H1 (cell line): Measurements from ENCODE around the gene LIX1L. TPM values are rescaled to one million over a fixed set of nuclear protein-coding genes. Genes with fewer than 3 reads are reported as not detected.

Experiments used
- CTCF ChIA-PET: fragments of 300-600 bp; sonication (Branson Sonifier 250); formaldehyde crosslinking; loops from one replicate; lab custom pipeline; 2021; ENCODE audit not compliant: partially characterized antibody; lab: Charles Lee
- POLR2A ChIA-PET: fragments of 300-600 bp; sonication (Branson Sonifier 250); formaldehyde crosslinking; loops from one replicate; lab custom pipeline; 2021; ENCODE audit warnings: inconsistent platforms; ENCODE audit not compliant: partially characterized antibody; lab: Charles Lee
- DNase-seq, 2 experiments: peaks; one replicate each; pipeline versions ENCODE4 v3.0.0 to v3.0.0-alpha.2; 2010 to 2022; ENCODE audit warnings: low spot score in 2 of 2, low read depth in 1 of 2, mixed read lengths in 1 of 2
- FAIRE-seq: peaks from 2 replicates; lab custom pipeline; 2011; peaks lifted over from hg19 to GRCh38; lab: Jason Lieb, UNC
- H2AFZ ChIP-seq: 2 replicates; pipeline ENCODE4 v1.8.1; 2012; ENCODE audit warnings: low read length, inconsistent platforms
- H2AK5ac ChIP-seq: 2 replicates; pipeline ENCODE4 v1.6.1; 2013; ENCODE audit warnings: low read depth, low read length
- H2BK120ac ChIP-seq: replicated peaks from 2 replicates; pipeline ENCODE3; 2013; ENCODE audit warnings: low read depth, low read length, inconsistent platforms
- H2BK12ac ChIP-seq: 2 replicates; pipeline ENCODE4 v1.6.1; 2013; ENCODE audit warnings: low read depth, low read length
- H2BK15ac ChIP-seq: 2 replicates; pipeline ENCODE4 v1.6.1; 2013; ENCODE audit warnings: low read length
- H2BK20ac ChIP-seq: 2 replicates; pipeline ENCODE4 v1.6.1; 2013; ENCODE audit warnings: low read length
- H2BK5ac ChIP-seq: 2 replicates; pipeline ENCODE4 v1.6.1; 2013; ENCODE audit warnings: low read depth, low read length
- H3K14ac ChIP-seq: 2 replicates; pipeline ENCODE4 v1.6.1; 2013; ENCODE audit warnings: inconsistent platforms; ENCODE audit not compliant: insufficient read length
- H3K18ac ChIP-seq: 2 replicates; pipeline ENCODE4 v1.6.1; 2013; ENCODE audit warnings: low read length; ENCODE audit errors: extremely low read depth
- H3K23ac ChIP-seq: 2 replicates; pipeline ENCODE4 v1.6.1; 2013; ENCODE audit warnings: inconsistent platforms; ENCODE audit not compliant: insufficient read length
- H3K23me2 ChIP-seq: 2 replicates; pipeline ENCODE4 v1.6.1; 2013; ENCODE audit warnings: low read depth, low read length
- H3K27ac ChIP-seq: 2 replicates; pipeline ENCODE4 v1.6.1; 2011; ENCODE audit warnings: low read depth, low read length, inconsistent platforms
- H3K27me3 ChIP-seq, 4 experiments: replicated peaks in 1 of 4; 1 replicate in 1 of 4; 2 replicates in 3 of 4; pipeline versions ENCODE4 v1.6.1 to v1.8.1; 2011 to 2013; ENCODE audit warnings: low read length in 3 of 4, mild to moderate bottlenecking in 3 of 4, inconsistent platforms in 2 of 4, mixed read lengths in 2 of 4, moderate library complexity in 1 of 4; ENCODE audit not compliant: control insufficient read depth in 3 of 4, insufficient read depth in 3 of 4; ENCODE audit errors: extremely low read depth in 1 of 4
- H3K36me3 ChIP-seq, 4 experiments: 2 replicates each; pipeline versions ENCODE4 v1.6.1 to v1.8.1; 2011 to 2013; ENCODE audit warnings: mild to moderate bottlenecking in 4 of 4, low read length in 3 of 4, moderate library complexity in 2 of 4, control low read depth in 1 of 4, inconsistent platforms in 1 of 4; ENCODE audit not compliant: insufficient read depth in 4 of 4, control insufficient read depth in 2 of 4
- H3K4ac ChIP-seq: replicated peaks from 2 replicates; pipeline ENCODE3; 2013; ENCODE audit warnings: low read length, low read depth, mixed read lengths, inconsistent platforms; ENCODE audit not compliant: insufficient read length
- H3K4me1 ChIP-seq, 4 experiments: replicated peaks in 1 of 4; 1 replicate in 1 of 4; 2 replicates in 3 of 4; pipeline versions ENCODE4 v1.6.1 to v1.8.1; 2011 to 2013; ENCODE audit warnings: low read length in 3 of 4, inconsistent platforms in 2 of 4, mixed read lengths in 1 of 4; ENCODE audit not compliant: insufficient read depth in 4 of 4, control insufficient read depth in 3 of 4
- H3K4me2 ChIP-seq, 2 experiments: 2 replicates each; pipeline versions ENCODE4 v1.6.1 to v1.8.1; 2011 to 2013; ENCODE audit warnings: low read depth in 2 of 2, low read length in 2 of 2, control low read depth in 1 of 2, inconsistent platforms in 1 of 2, mild to moderate bottlenecking in 1 of 2; ENCODE audit not compliant: insufficient read depth in 1 of 2
- H3K4me3 ChIP-seq, 4 experiments: fragments of 200-600, 300-600 bp in 1 of 4; sonication (generic), shearing (Covaris generic), sonication (Bioruptor Twin) in 1 of 4; 2 replicates each; pipeline versions ENCODE4 v1.5.1 to v1.8.1; 2011 to 2016; ENCODE audit warnings: low read length in 4 of 4, low read depth in 3 of 4, control low read depth in 2 of 4, inconsistent platforms in 2 of 4, mild to moderate bottlenecking in 2 of 4, mixed read lengths in 1 of 4, moderate library complexity in 1 of 4; ENCODE audit not compliant: insufficient read depth in 2 of 4; ENCODE audit errors: extremely low read depth in 1 of 4
- H3K56ac ChIP-seq: replicated peaks from 2 replicates; pipeline ENCODE3; 2013; ENCODE audit warnings: low read depth, mild to moderate bottlenecking, mixed read lengths, low read length, inconsistent platforms; ENCODE audit not compliant: insufficient read length
- H3K79me1 ChIP-seq: 2 replicates; pipeline ENCODE4 v1.6.1; 2013; ENCODE audit warnings: low read depth, low read length, control low read depth
- H3K79me2 ChIP-seq, 2 experiments: 2 replicates each; pipeline versions ENCODE4 v1.6.1 to v1.8.1; 2012 to 2013; ENCODE audit warnings: low read length in 2 of 2, mild to moderate bottlenecking in 2 of 2, inconsistent platforms in 1 of 2; ENCODE audit not compliant: insufficient read depth in 2 of 2, control insufficient read depth in 1 of 2
- H3K9ac ChIP-seq, 4 experiments: replicated peaks in 1 of 4; 1 replicate in 1 of 4; 2 replicates in 3 of 4; pipeline versions ENCODE4 v1.6.1 to v1.8.1; 2011 to 2013; ENCODE audit warnings: low read depth in 3 of 4, low read length in 3 of 4, control low read depth in 2 of 4, mild to moderate bottlenecking in 2 of 4, moderate library complexity in 2 of 4, inconsistent platforms in 1 of 4; ENCODE audit errors: extremely low read depth in 1 of 4
- H3K9me3 ChIP-seq, 2 experiments: 2 replicates each; pipeline versions ENCODE4 v1.6.1 to v1.8.1; 2012 to 2013; ENCODE audit warnings: mild to moderate bottlenecking in 2 of 2, moderate library complexity in 2 of 2, control low read depth in 1 of 2, inconsistent platforms in 1 of 2, low read depth in 1 of 2, low read length in 1 of 2, mixed read lengths in 1 of 2; ENCODE audit not compliant: insufficient read depth in 2 of 2
- H4K20me1 ChIP-seq, 2 experiments: replicated peaks in 1 of 2; 2 replicates each; pipeline versions ENCODE3 to v1.8.1; 2011 to 2013; ENCODE audit warnings: inconsistent platforms in 2 of 2, low read length in 2 of 2, mild to moderate bottlenecking in 1 of 2; ENCODE audit not compliant: insufficient read depth in 2 of 2, control insufficient read depth in 1 of 2
- H4K5ac ChIP-seq: 2 replicates; pipeline ENCODE4 v1.6.1; 2013; ENCODE audit warnings: low read length, low read depth, mixed read lengths, inconsistent platforms; ENCODE audit not compliant: insufficient read length
- H4K8ac ChIP-seq: 2 replicates; pipeline ENCODE4 v1.8.0; 2013; ENCODE audit warnings: mild to moderate bottlenecking, moderate library complexity, low read length, inconsistent platforms; ENCODE audit not compliant: insufficient read depth; ENCODE audit errors: extremely low read depth
- H4K91ac ChIP-seq: replicated peaks from 2 replicates; pipeline ENCODE3; 2013; ENCODE audit warnings: low read length, mixed read lengths, inconsistent platforms; ENCODE audit not compliant: insufficient read length
- BRCA1 ChIP-seq: IDR thresholded peaks from 2 replicates; pipeline ENCODE4 v1.6.1; 2012; ENCODE audit warnings: low read depth, low read length, improper control_type of control experiment
- CEBPB ChIP-seq: IDR thresholded peaks from 2 replicates; pipeline ENCODE4 v1.6.1; 2012; ENCODE audit warnings: low read depth, low read length
- EGR1 ChIP-seq: IDR thresholded peaks from 2 replicates; pipeline ENCODE4 v1.6.1; 2011; ENCODE audit warnings: low read depth, low read length, borderline replicate concordance
- FOSL1 ChIP-seq: IDR thresholded peaks from 2 replicates; pipeline ENCODE4 v1.6.1; 2011; ENCODE audit warnings: mild to moderate bottlenecking, low read depth, low read length, moderate library complexity; ENCODE audit not compliant: insufficient read depth
- PHF8 ChIP-seq: fragments of 200-600 bp; sonication (generic); conservative IDR thresholded peaks from 2 replicates; pipeline ENCODE4 v1.7.1; 2012; ENCODE audit warnings: low read depth, mild to moderate bottlenecking, inconsistent platforms, low read length, moderate library complexity
- YY1 ChIP-seq: IDR thresholded peaks from 2 replicates; pipeline ENCODE4 v1.6.1; 2011; ENCODE audit warnings: low read depth, mild to moderate bottlenecking, low read length
- WGBS, 2 experiments: shearing (Covaris generic) in 1 of 2; methylation state at CpG; one replicate each; pipeline versions ENCODE4 v1.1.6 to v1.1.7; 2013 to 2015; ENCODE audit warnings: low lambda C conversion rate in 2 of 2, mixed read lengths in 2 of 2, inconsistent platforms in 1 of 2, low coverage in 1 of 2, missing lambda C conversion rate in 1 of 2; ENCODE audit not compliant: insufficient replicate concordance in 2 of 2, insufficient coverage in 1 of 2, insufficient read length in 1 of 2; ENCODE audit errors: extremely low coverage in 1 of 2, missing lambda C conversion rate in 1 of 2; 5-methylcytosine and 5-hydroxymethylcytosine counted together
- polyA plus RNA-seq, 7 experiments: library from polyadenylated mRNA; depleted of rRNA in 3 of 7; stranded (reverse) in 5 of 7; unstranded in 2 of 7; fragments of >200 nt in 5 of 7; fragments of 200-250 nt in 2 of 7; gene quantifications; 1 replicate in 5 of 7; 2 replicates in 1 of 7; 4 replicates in 1 of 7; pipeline versions ENCODE4 v1.2.1 to v1.2.3, GENCODE V29; 2011 to 2013; ENCODE audit warnings: missing spikeins in 2 of 7, mixed read lengths in 2 of 7
- total RNA-seq: library from RNA; stranded (reverse); fragmentation: NEBNext Ultra II Directional; extraction: Animal tissue kit (Norgen Biotek cat#: 25700); gene quantifications from 2 replicates; pipeline ENCODE4 v1.2.1, GENCODE V29; 2021

Gene LIX1L
- total and polyA plus RNA-seq, 2 of the 8 experiments (the other 6 are each of a cell fraction or from before 2014, with no cell fraction given): 2.9 to 3.7 TPM

DNA sequence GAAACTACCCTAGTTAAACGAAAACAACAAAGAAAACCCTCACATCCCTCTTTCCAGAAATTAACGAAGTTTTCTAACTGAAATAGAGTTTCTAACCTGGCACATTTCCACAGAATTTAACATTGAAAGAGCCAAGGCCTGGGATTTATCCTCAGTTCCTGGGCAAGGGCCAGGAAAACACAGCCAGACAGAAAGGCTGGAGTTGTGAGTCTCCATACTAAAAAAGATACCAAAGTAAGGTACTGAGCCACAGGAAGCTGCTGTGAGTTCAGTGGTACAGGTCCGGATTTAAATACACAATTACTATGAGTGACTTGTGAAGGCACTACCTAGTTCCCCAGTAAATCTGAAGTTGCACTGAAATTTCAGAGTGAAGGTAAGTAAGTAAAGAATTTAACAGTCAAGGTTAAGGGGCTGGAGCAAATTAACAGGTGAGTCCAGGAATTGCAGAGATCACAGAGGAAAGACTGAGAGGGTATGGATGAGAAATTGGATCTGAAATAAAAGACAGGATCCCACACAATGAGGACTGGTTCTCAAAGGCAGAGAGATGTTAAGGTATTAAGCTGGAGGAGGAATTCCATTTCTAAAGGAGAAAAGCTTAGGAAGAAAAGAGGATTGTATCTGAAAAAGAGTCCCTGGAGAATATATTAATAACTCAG lies 905 bp downstream of the LIX1L start:
- Histone ChIP-seq H3K56ac (no peak overlapping the region), H3K23me2 (peaks cover 18% of the 10 kb centered on the region), H4K91ac (no peak overlapping the region), H4K8ac (no peak overlapping the region), H3K9me3 (no peaks in the 10 kb centered on the region), H3K36me3 (no peaks in the 10 kb centered on the region), H3K79me2 (no peaks in the 10 kb centered on the region), H2BK15ac (no peak overlapping the region), H3K27me3 (peaks cover 10 to 59% (median 45%) of the 10 kb centered on the region in 4 experiments), H3K79me1 (no peaks in the 10 kb centered on the region), H3K27ac (no peak overlapping the region), H2BK5ac (no peak overlapping the region), H4K20me1 (peaks cover 0 to 2% of the 10 kb centered on the region in 2 experiments), H3K4me2 (peak overlapping the region; percentile 72 to 85), H3K23ac (no peak overlapping the region), H2AFZ (peak overlapping the region; percentile 90), H3K4ac (no peak overlapping the region), H3K14ac (no peak overlapping the region), H2BK20ac (no peak overlapping the region), H2BK12ac (no peak overlapping the region), H3K4me1 (peaks cover 0 to 11% (median 6%) of the 10 kb centered on the region in 4 experiments; a peak in 5 of 7 replicates), H2AK5ac (no peak overlapping the region), H2BK120ac (no peak overlapping the region), H3K9ac (no peak overlapping the region; a peak in 1 of 7 replicates), H4K5ac (no peak overlapping the region), H3K18ac (no peak overlapping the region), H3K4me3 (peak overlapping the region; percentile 42 to 67 (median 52); a peak in 7 of 8 replicates)
- DNase-seq (no peak), FAIRE-seq (no peak)
- TF ChIP-seq PHF8: no peak
- no peak for TF ChIP-seq YY1
- TF ChIP-seq BRCA1: no peak
- no peak for TF ChIP-seq FOSL1
- TF ChIP-seq CEBPB: no peak
- TF ChIP-seq EGR1: no peak
- ChIA-PET POLR2A (interaction anchor here (0.6 to 5.3 kb wide), 4 partner anchors 19 to 81 kb away, joined by 3 to 31 read pairs (median 3); partner anchors contain the start of gene RBM8A), CTCF (interaction anchor here (0.6 to 3.4 kb wide), 7 partner anchors 19 to 101 kb away, joined by 3 to 18 read pairs (median 3); partner anchors contain the start of gene RBM8A)
- 77% methylated on average over 3 of the region's 3 CpGs; no CpG with 5 or more reads in 1 of the 2 experiments for WGBS, 2 experiments
